ENCODE results near the gene UGT1A5.
"Not testable (repeated sequence)": the region's sequence is repeated elsewhere in the genome, so short reads cannot be mapped to it uniquely, and the experiment has no call there.

UGT1A5 gene

DNA sequence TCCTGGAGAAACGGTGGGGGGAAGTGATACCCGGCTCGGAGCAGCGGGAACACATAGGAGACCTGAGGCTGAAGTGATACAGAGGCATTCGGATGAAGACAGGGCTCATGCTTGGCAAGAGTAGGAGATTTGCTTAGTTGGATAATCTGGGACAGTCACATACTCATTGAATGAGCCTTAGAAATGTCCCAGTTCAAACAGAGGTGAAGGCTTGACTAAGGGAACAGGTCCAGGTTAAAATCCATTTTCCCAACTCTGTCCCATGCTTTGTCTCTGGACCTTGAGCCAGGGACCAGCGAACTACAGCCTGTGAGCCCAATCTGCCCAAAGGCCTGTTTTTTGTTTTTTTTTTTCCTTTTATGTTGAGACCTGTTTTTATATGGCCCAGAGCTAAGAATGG is 18.7 kb upstream of the UGT1A5 start:
- DNase-seq (ENCODE audit: low read depth, low spot score) = no peak

DNA sequence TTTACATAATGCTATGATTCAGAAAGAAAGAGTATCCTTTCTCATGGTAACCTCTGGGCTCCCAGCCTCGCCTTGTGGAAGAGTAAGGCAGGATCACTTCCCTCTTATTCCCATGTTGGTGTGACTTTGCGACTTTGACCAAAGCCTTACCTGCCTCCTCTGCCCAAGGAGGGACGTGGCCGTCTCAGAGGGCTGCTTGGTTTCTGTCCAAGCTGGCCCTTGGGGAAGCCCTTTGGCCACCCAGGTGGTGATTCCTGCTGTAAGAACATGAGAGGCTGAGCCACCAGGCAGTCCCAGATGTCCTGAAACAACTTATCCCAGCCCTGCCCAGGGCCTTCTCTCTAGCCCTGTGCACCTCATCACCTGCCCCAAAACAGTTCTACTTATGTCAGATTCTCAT is 14.0 kb upstream of the UGT1A5 start:
- DNase-seq (ENCODE audit: low read depth, low spot score) = no peak

DNA sequence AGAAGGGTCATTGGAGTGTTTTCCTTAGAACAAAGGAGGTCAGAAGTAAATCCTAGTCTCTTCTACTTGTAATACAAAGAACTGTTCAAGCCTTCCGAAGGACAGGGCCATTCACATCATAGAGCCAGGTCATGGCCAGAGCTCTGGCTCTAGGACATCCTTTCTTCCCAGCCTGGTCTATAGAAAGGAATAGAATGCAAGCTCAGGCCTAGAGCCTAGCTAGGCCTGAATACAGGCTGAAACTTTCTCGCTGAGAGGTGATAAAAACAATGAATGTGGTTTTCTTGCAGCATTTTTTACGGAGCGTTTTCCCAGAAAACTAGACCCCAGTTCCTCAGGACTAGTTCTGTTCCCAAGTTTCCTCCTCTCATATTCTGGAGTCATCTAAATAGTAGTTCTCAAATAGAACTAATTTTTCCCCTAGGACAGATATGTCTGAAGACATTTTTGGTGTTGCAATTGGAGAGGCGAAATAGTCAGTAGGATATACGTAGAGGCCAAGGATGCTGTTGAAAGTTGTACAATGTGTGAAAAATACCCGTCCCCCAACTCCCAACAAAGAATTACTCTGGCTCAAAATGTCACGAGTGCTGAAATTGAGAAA is 13.2 kb upstream of the UGT1A5 start:
- no peak for DNase-seq (ENCODE audit: low read depth, low spot score)

DNA sequence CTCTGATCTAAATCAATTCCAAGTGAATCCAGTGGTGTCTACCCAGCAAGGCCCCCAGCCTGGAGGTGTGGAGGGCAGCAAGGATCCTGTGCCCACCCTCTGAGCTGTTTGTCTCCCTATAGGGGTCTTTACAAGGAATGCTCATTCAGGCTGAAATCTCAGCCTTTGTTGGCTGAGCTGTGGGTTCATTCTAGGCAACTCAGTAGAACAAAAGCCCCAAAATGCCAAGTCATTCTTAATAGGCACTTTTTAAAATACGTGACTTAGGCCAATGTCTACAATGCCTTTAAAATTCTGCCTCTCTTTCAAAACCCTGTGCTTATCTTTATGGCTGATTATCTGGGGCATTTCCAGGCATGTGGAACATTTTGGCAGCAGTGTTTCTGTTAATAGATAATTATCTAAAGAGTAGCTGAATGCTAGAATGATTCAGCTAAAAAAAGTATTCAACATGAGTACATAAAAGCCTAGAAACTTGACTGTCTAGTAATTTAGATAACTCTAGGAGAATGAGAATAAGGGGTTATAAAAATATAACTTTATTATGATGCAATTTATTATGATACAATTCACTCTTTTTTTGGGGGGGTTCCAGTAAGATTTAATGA is 12.6 kb upstream of the UGT1A5 start:
- DNase-seq (ENCODE audit: low read depth, low spot score) = peak; percentile 67

DNA sequence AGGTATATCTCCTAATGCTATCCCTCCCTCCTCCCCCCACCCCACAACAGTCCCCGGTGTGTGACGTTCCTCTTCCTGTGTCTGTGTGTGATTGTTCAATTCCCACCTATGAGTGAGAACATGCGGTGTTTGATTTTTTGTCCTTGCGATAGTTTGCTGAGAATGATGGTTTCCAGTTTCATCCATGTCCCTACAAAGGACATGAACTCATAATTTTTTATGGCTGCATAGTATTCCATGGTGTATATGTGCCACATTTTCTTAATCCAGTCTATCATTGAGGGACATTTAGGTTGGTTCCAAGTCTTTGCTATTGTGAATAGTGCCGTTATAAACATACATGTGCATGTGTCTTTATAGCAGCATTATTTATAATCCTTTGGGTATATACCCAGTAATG is 11.9 kb upstream of the UGT1A5 start:
- not testable (repeated sequence) for DNase-seq (ENCODE audit: low read depth, low spot score)

DNA sequence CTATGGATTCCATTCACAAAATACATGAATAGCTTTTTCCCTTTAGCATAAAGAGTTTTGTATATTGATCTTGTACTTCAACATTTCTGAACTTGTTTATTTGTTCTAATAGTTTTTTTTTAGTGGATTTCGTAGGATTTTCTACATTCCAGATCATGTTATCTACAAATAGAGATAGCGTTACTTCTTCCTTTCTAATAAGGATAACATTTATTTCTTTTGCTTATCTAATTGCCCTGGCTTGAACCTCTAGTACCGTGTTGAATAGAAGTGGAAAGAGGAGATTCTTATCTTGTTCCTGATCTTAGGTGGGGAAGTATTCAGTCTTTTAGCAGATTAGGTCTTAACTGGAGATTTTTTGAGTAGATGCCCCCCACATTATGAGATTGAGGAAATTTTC is 10.5 kb upstream of the UGT1A5 start:
- no peak for DNase-seq (ENCODE audit: low read depth, low spot score)

DNA sequence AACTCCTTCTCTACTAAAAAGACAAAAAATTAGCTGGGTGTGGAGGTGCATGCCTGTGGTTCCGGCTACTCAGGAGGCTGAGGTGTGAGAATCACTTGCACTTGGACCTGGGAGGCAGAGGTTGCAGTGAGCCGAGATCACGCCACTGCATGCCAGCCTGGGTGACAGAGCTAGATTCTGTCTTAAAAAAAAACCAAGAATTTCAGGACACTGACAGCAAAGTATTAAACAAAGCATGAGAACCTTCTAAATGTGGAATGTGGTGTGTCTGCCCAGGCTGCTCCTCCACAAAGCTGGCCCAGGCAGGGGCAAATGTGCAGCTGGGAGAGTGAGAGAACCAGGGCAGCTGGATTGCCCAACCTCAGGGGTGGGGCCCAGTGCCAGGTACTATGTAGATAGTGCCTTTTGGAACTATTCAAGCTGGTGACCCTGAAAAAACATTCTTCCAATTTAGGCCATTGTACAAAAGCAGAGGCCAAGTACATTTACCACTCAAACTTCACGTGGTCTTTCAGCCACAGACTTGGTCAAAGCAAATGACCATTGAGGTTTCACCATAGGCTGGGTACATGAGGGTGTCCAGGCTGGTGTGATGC is 6.7 kb upstream of the UGT1A5 start:
- DNase-seq (ENCODE audit: low read depth, low spot score) = peak; percentile 31

DNA sequence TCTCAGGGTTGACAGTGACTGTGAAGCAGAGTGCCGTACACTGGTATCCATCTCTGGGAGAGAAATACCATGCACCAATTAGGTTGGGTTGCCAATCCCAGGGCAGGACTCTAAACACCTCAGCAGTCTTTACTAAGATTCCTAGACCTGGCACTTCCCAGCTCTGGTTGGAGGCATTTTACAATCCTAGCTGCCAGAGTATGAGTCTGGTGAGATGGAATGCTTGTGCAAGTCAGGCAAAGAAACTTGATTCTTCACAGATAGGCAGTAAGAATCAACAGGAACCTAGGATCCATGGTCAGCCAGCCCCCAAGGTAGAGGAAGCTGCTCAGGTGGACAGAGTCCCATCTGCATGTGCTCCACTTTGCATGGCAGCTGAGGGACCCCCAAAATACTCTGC is 6.0 kb upstream of the UGT1A5 start:
- DNase-seq (ENCODE audit: low read depth, low spot score) = peak; percentile 71

DNA sequence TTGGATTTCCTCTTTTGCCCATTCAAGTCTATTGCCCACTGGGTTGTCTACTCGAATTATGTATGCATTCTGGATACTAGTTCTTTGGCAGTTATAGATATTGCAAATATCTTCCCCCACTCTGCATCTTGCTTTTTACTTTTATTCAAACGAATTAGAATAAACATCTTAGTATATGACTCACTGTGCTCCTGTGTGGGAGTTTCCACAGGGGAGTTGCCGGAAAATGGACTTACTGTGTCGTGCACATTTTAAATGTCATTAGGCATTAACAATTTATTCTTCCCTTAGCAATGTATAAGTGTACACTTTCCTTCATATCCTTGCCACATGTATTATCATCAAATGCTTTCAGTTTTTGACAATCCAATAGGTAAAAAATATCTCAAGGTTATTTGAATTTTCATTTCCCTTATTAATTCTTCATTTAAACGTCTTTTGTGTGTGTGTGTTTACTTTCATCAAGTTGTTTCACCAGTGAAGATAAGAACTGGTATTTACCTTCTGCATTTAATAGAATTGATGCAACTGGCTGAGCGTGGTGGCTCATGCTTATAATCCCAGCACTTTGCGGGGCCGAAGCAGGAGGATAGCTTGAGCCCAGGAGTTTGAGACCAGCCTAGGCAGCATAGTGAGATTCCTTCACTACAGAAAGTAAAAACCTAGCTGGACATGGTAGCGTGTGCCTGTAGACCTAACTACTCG is 4.6 kb upstream of the UGT1A5 start:
- DNase-seq (ENCODE audit: low read depth, low spot score) = peak; percentile 39

DNA sequence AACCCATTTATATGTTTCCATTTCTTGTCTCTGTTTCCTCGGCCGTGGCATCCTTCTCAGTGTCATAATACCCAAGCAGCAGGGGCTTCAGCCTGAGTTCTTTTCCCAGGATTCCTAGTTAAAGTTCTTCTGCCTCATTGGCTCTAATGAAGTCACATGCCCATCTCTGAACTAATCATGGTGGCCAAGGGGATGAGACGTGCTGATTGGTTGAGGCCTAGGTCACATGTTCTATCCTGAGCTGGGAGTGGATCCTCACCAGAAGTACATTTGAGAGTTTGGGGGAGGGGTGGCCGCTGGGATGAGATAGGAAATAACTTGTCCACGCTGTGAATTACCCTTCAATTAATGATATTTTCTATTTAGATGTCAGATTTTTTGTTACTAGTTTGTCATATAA is 3.8 kb upstream of the UGT1A5 start:
- DNase-seq (ENCODE audit: low read depth, low spot score) = no peak

DNA sequence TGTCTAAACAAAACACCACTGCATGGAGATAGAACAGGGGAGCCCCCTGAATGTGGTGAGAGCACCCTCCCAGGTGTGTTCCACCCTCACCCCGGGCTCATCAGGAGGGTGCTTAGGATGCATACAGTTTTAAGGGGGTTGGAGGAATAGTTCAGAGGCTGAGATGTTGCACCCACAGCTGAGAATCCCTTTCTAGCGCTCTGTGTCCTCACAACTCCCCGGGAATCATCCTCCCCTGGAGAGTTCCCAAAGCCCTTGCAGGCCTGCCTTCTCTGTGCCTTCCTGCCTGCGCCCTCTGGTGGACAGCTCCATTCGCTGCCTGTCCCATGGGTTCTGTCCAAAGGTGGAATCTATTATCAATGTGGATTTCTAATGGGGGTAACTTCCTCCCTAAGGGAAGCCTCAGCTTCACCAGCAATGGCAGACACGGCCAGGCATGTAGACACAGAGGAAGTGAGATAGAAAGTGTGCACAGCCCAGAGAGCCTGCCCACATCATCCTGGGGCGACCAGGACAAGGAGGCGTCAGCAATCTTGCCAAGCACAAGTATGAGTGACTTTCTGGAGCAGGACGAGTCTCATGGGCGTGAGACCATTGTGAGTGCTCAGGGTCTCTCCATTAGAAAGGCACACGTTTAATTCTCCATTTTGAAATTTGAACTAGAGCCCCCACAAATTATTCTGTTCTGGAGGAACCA is 1.2 kb upstream of the UGT1A5 start:
- peak; percentile 86 for DNase-seq (ENCODE audit: low read depth, low spot score)

DNA sequence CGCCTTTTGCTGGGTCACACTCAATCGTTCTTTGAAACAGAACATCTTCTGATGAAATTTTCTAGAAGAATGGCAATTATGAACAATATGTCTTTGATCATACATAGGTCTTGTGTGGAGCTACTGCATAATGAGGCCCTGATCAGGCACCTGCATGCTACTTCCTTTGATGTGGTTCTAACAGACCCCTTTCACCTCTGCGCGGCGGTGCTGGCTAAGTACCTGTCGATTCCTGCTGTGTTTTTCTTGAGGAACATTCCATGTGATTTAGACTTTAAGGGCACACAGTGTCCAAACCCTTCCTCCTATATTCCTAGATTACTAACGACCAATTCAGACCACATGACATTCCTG is 532 bp downstream of the UGT1A5 start:
- DNase-seq (ENCODE audit: low read depth, low spot score) = no peak

DNA sequence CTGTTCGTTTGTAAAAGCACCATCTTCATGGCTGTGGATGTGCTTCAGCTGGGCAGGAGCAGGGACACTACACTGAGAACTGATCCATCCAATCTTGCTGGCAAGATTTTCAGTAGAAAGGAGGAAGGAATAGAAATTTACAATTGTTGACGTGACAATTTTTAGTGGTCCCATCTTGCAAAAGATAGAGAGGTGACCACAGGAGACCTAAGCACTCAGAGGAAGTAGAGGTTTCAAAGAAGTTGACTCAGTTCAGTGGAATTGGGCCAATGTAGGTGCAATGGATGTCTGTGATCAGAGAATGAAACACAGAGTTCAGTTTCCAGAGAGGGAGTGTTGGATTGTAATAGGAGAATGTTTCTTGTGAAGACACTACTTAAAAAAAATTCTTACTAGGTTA is 1.4 kb downstream of the UGT1A5 start:
- DNase-seq (ENCODE audit: low read depth, low spot score) = no peak

DNA sequence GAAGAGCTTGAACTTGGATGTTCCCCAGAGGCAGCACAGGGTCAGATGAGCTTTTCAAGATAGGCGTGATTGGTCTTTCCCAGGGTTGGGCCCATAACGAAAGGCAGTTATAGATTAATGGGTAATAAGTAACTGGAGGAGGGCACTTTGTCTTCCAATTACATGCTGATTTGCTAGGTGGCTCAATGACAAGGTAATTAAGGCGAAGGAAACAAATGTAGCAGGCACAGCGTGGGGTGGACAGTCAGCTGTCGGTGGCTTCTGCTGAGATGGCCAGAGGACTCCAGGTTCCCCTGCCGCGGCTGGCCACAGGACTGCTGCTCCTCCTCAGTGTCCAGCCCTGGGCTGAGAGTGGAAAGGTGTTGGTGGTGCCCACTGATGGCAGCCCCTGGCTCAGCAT is 5.8 kb downstream of the UGT1A5 start, which contains the start of gene UGT1A4:
Gene UGT1A4 (plus strand): TSS at position 185 of the 400 bp plus-strand sequence. CDS start 85 bp downstream, at position 270.
- no peak for DNase-seq (ENCODE audit: low read depth, low spot score)

DNA sequence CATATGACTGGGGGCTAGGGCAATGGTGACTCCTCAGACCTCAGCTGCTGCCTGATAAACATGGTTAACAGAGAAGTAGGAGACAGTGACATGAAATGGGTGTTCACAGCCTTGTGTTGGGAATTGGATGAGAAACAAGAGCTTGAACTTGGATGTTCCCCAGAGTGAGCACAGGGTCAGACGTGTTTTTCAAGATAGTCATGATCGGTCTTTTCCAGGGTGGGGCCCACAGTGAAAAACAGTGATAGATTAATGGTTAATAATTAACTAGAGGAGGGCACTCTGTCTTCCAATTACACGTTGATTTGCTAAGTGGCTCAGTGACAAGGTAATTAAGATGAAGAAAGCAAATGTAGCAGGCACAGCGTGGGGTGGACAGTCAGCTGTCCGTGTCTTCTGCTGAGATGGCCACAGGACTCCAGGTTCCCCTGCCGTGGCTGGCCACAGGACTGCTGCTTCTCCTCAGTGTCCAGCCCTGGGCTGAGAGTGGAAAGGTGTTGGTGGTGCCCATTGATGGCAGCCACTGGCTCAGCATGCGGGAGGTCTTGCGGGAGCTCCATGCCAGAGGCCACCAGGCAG is 16.1 kb downstream of the UGT1A5 start, which contains the start of gene UGT1A3:
Gene UGT1A3 (plus strand): TSS at position 320 of the 579 bp plus-strand sequence. CDS start 85 bp downstream, at position 405.
- no peak for DNase-seq (ENCODE audit: low read depth, low spot score)

DNA sequence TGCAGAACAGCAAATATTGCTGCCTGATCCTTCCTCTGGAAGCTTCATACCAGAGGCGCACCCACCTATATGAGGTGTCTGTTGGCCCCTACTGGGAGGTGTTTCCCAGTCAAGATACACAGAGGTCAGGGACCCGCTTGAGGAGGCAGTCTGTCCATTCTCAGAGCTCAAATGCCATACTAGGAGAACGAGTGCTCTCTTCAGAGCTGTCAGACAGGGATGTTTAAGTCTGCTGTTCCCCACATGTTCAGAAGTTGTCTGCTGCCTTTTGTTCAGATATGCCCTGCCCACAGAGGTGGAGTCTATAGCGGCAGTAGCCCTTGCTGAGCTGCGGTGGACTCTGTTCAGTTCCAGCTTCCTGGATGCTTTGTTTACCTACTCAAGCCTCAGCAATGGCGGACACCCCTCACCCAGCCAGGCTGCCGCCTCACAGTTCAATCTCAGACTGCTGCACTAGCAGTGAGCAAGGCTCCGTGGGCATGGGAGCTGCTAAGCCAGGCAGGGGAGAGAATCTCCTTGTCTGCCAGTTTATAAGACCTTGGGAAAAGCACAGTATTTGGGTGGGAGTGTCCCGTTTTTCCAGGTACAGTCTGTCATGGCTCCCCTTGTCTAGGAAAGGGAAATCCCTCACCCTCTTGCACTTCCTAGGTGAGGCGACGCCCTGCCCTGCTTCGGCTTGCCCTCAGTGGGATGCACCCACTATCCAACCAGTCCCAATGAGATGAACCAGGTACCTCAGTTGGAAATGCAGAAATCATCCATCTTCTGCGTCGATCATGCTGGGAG is 24.4 kb downstream of the UGT1A5 start:
- DNase-seq (ENCODE audit: low read depth, low spot score) = not testable (repeated sequence)

DNA sequence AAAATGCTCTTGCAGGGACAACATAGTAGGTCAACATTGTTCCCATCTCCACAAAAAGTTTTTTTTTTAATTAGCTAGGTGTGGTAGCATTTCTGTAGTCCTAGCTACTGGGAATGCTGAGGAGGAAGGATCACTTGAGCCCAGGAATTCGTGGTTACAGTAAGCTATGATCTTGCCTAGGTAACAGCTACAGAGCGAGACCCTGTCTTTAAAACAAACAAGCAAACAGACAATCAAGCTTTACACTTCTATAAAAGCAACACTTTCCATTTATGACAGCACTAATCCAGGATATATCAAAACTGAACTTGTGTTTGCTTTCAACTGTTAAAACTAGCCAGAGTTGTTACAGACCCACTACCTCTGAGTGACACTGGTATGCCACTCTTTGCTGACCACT is 28.2 kb downstream of the UGT1A5 start:
- DNase-seq (ENCODE audit: low read depth, low spot score) = peak; percentile 4

DNA sequence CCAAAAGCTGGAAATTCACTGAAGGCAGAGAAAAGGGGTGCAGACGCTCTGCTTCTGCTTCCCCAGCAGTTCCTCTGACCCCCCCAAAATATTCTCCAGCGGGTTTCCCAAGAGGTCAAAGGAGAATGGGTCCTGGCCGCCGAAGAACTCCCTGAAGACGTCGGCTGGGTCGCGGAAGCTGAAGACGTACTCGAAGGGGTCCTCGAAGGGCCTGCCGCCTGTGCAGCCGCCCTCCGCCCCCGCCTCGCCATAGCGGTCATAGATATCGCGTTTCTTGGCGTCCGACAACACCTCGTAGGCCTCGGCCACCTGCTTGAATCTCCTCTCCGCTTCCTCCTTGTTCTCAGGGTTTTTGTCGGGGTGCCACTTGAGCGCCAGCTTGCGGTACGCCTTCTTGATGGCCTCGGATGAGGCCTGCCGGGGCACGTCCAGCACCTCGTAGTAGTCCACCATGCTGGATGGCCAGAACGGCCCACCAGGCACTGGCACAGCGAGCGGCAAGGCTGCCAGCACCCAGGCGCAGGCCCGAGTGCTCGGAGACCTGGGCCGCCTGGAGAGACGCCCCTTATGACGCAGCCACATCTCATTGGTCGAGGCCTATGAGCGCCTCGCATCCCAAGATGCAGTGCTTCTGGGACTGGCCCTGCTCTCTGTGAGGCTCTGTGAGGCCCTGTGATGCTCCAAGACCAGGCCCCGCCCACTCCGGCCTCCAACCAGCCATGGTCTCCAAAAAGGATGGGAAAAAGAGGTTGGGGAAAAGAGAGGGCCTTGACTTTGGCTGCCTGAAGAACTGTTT is 31.0 kb downstream of the UGT1A5 start:
- DNase-seq (ENCODE audit: low read depth, low spot score) = no peak

DNA sequence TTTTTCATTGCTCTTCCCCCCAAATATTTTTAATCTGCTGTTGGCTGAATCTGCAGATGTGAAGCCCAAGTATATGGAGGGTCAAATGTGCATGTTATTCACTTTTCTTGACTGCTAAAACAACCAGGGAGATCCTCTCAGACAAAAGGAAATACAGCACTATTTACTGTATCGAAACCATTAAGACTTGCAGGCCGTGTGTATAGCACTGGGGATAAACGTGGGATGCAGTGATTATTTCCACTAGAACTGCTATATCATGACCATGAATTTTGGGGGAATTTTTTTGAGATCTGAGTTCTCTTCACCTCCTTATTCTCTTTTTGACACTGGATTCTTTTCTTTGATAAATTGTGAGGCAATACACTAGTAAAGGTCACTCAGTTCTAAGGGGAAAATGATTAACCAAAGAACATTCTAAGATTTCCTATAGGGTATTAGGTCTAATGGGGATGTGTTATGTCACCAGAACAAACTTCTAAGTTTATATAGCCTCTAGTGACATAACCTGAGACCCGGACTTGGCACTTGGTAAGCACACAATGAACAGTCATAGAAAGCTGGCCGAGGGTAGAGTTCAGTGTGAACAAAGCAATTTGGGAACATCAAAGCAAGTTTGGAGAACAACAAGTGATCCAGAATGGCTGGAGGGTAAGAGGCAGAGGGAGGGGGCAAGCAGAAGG is 32.5 kb downstream of the UGT1A5 start:
- no peak for DNase-seq (ENCODE audit: low read depth, low spot score)

Data from astrocyte of the hippocampus (primary cell).